Ishikawa (cell line): ENCODE results near the gene C5.

ENCODE experiments used
- CEBPB ChIP-seq: IDR thresholded peaks from 2 replicates; pipeline ENCODE4 v1.6.1; 2012
- CREB1 ChIP-seq: IDR thresholded peaks from 2 replicates; pipeline ENCODE4 v1.6.1; 2012; ENCODE audit warnings: low read depth
- EGR1 ChIP-seq: IDR thresholded peaks from 2 replicates; pipeline ENCODE4 v1.6.1; 2012
- EP300 ChIP-seq: IDR thresholded peaks from 2 replicates; pipeline ENCODE4 v1.6.1; 2012; ENCODE audit warnings: borderline replicate concordance
- FOXM1 ChIP-seq: IDR thresholded peaks from 2 replicates; pipeline ENCODE4 v1.6.1; 2012; ENCODE audit warnings: low read depth, borderline replicate concordance
- TAF1 ChIP-seq: IDR thresholded peaks from 2 replicates; pipeline ENCODE4 v1.6.1; 2012; ENCODE audit warnings: low read depth, mild to moderate bottlenecking
- TEAD4 ChIP-seq: IDR thresholded peaks from 2 replicates; pipeline ENCODE4 v1.6.1; 2012
- USF1 ChIP-seq: IDR thresholded peaks from 2 replicates; pipeline ENCODE4 v1.6.1; 2012
- YY1 ChIP-seq: IDR thresholded peaks from 2 replicates; pipeline ENCODE4 v1.6.1; 2012; ENCODE audit warnings: low read depth
- ZBTB7A ChIP-seq: IDR thresholded peaks from 2 replicates; pipeline ENCODE4 v1.6.1; 2012; ENCODE audit warnings: low read depth

GRCh38 chr9:120999317-120999716, 50.8 kb downstream of the C5 start:
- TF ChIP-seq YY1 (no peak), USF1 (no peak), CREB1 (no peak), EP300 (no peak), TAF1 (no peak), ZBTB7A (no peak), EGR1 (no peak), FOXM1 (no peak), TEAD4 (no peak), CEBPB (no peak)
